Body of pancreas (tissue), 4 donors: ENCODE data around the gene SALL3. TPM values are rescaled to one million over a fixed set of nuclear protein-coding genes. Genes with fewer than 3 reads are reported as not detected.

Experiments
- ATAC-seq: fragments of 150-250 bp; one replicate; pipeline ENCODE4 v1.9.1; 2016
- DNase-seq, 4 donors: peaks; one replicate each; pipeline ENCODE4 v3.0.0-alpha.2; 2019
- H3K27ac ChIP-seq, 4 donors: fragments of 200-600 bp; sonication (generic); 1 replicate in 3 of 4; 2 replicates in 1 of 4; pipeline versions ENCODE4 v1.5.1 to v1.6.1; 2016 to 2019; ENCODE audit warnings: mild to moderate bottlenecking in 1 of 4, mixed read lengths in 1 of 4, moderate library complexity in 1 of 4
- H3K27me3 ChIP-seq, 2 donors: fragments of 200-600 bp; sonication (generic); one replicate each; pipeline ENCODE4 v1.6.0; 2016; ENCODE audit warnings: mild to moderate bottlenecking in 1 of 2
- H3K36me3 ChIP-seq, 2 donors: fragments of 200-600 bp; sonication (generic); replicated peaks in 1 of 2; 2 replicates each; pipeline ENCODE4 v1.5.1; 2016; ENCODE audit warnings: low read depth in 2 of 2; ENCODE audit not compliant: insufficient read depth in 1 of 2
- H3K4me1 ChIP-seq: fragments of 200-600 bp; sonication (generic); one replicate; pipeline ENCODE4 v1.6.0; 2016
- H3K4me3 ChIP-seq, 2 donors: fragments of 200-600 bp; sonication (generic); 1 replicate in 1 of 2; 2 replicates in 1 of 2; pipeline ENCODE4 v1.5.1; 2016 to 2019
- H3K9me3 ChIP-seq, 3 donors: fragments of 200-600 bp; sonication (generic); 1 replicate in 2 of 3; 2 replicates in 1 of 3; pipeline ENCODE4 v1.5.1; 2016
- CTCF ChIP-seq, 7 experiments: fragments of 450-650 bp in 4 of 7; fragments of 200-600 bp in 3 of 7; sonication (generic) in 3 of 7; IDR thresholded peaks; one replicate each; pipeline ENCODE4 v1.5.1; 2016 to 2019; ENCODE audit warnings: antibody characterized with exemption in 7 of 7
- POLR2A ChIP-seq, 3 donors: fragments of 450-650 bp; IDR thresholded peaks; one replicate each; pipeline ENCODE4 v1.6.1; 2016; ENCODE audit warnings: antibody characterized with exemption in 3 of 3, mild to moderate bottlenecking in 2 of 3
- WGBS, 2 donors: methylation state at CpG; one replicate each; pipeline ENCODE4 v1.1.5; 2017; 5-methylcytosine and 5-hydroxymethylcytosine counted together
- intact Hi-C: fragments of 100-400 bp; cut with DNase I; formaldehyde crosslinking; loops from one replicate; pipeline ENCODE4 v1.15.1; 2023
- total RNA-seq, 2 donors: library from RNA; depleted of rRNA; stranded (reverse); fragments of >200 nt; gene quantifications; one replicate each; pipeline ENCODE4 v1.1.0, GENCODE V29; 2016

The SALL3 gene
- total RNA-seq, 2 donors from 2014 or later, result not detected

- H3K9me3 ChIP-seq, result no peaks in the 10 kb centered on the region
- intact Hi-C loops, result no loop called here
- no peak for DNase-seq
- no peak overlapping the region for H3K4me3 ChIP-seq
- no peaks in the 10 kb centered on the region for H3K36me3 ChIP-seq
- H3K27ac ChIP-seq, result no peak overlapping the region
- no peak for ATAC-seq
- WGBS, 2 donors, result 10 to 12% methylated on average over 13 of the region's 13 CpGs
- no peak for TF ChIP-seq POLR2A (IDR thresholded peaks at IDR 0.05)
- TF ChIP-seq CTCF (IDR thresholded peaks at IDR 0.05), result no peak
- peaks cover 0 to 20% of the 10 kb centered on the region in 2 donors for H3K27me3 ChIP-seq
- peaks cover 20% of the 10 kb centered on the region for H3K4me1 ChIP-seq
These were observed 1.8 kb downstream of the SALL3 start for GRCh38 chr18:78981394-78981831.

- TF ChIP-seq CTCF (IDR thresholded peaks at IDR 0.05) (no peak), POLR2A (IDR thresholded peaks at IDR 0.05) (no peak)
- Histone ChIP-seq H3K27ac (no peak overlapping the region), H3K36me3 (no peaks in the 10 kb centered on the region), H3K27me3 (peaks cover 0 to 20% of the 10 kb centered on the region in 2 donors), H3K9me3 (no peaks in the 10 kb centered on the region), H3K4me1 (peaks cover 20% of the 10 kb centered on the region), H3K4me3 (no peak overlapping the region)
- intact Hi-C loops, result no loop called here
- WGBS, 2 donors, result 5 to 6% methylated on average over 14 of the region's 14 CpGs
- no peak for DNase-seq
- ATAC-seq, result no peak
These were observed 2.5 kb downstream of the SALL3 start for GRCh38 chr18:78981989-78982620.

- H3K27me3 ChIP-seq, result peaks cover 0 to 20% of the 10 kb centered on the region in 2 donors
These were observed 3.9 kb downstream of the SALL3 start for GRCh38 chr18:78983512-78983911.

GRCh38 chr18:78984941-78985784 is 5.5 kb downstream of the SALL3 start:
- Histone ChIP-seq H3K9me3 (no peaks in the 10 kb centered on the region), H3K27ac (no peak overlapping the region), H3K27me3 (peaks cover 0 to 20% of the 10 kb centered on the region in 2 donors), H3K4me3 (no peak overlapping the region), H3K36me3 (no peaks in the 10 kb centered on the region), H3K4me1 (peaks cover 11% of the 10 kb centered on the region)
- DNase-seq, result peak in 2 of 4 donors; percentile 24 to 36
- 19 to 28% methylated on average over 24 to 30 of the region's 30 CpGs for WGBS, 2 donors
- TF ChIP-seq POLR2A (IDR thresholded peaks at IDR 0.05), result no peak
- TF ChIP-seq CTCF (IDR thresholded peaks at IDR 0.05), result peak in 4 of 7 experiments; percentile 11 to 27 (median 22)
- intact Hi-C loops, result no loop called here
- ATAC-seq, result no peak

More at GRCh38 chr18:78983512-78983911, 3.9 kb downstream of the SALL3 start:
- intact Hi-C loops, result no loop called here
- DNase-seq, result no peak
- no peak overlapping the region for H3K27ac ChIP-seq
- H3K9me3 ChIP-seq, result no peaks in the 10 kb centered on the region
- H3K36me3 ChIP-seq, result no peaks in the 10 kb centered on the region
- H3K4me3 ChIP-seq, result no peak overlapping the region
- no peak for TF ChIP-seq POLR2A (IDR thresholded peaks at IDR 0.05)
- no peak for TF ChIP-seq CTCF (IDR thresholded peaks at IDR 0.05)
- no peak for ATAC-seq
- peaks cover 17% of the 10 kb centered on the region for H3K4me1 ChIP-seq
- WGBS, 2 donors, result 28 to 40% methylated on average over 3 of the region's 3 CpGs
